Heart left ventricle (tissue), 16 donors: ENCODE data around the gene HPSE. TPM values are rescaled to one million over a fixed set of nuclear protein-coding genes. Genes with fewer than 3 reads are reported as not detected.
A peak's percentile ranks its signal among the peaks of the same experiment; 100 is the strongest.
"Not testable (repeated sequence)": the region's sequence is repeated elsewhere in the genome, so short reads cannot be mapped to it uniquely, and the experiment has no call there.

Experiments used
- ATAC-seq, 4 donors: fragments of 200-7000 bp; cut with Tn5 transposase; one replicate each; pipeline ENCODE4 v1.9.1; 2020 to 2022; ENCODE audit warnings: moderate library complexity in 4 of 4, mild to moderate bottlenecking in 3 of 4, moderate number of reproducible peaks in 1 of 4
- DNase-seq, 5 donors: peaks; one replicate each; pipeline ENCODE4 v3.0.0-alpha.2; 2020
- H3K27ac ChIP-seq, 12 donors: fragments of 200-600 bp; sonication (generic) in 4 of 12; one replicate each; pipeline versions ENCODE4 v1.5.0 to v1.8.0; 2016 to 2022; ENCODE audit warnings: mild to moderate bottlenecking in 2 of 12
- H3K27me3 ChIP-seq, 9 donors: fragments of 200-600 bp; sonication (generic) in 2 of 9; one replicate each; pipeline versions ENCODE4 v1.5.1 to v1.8.0; 2016 to 2022; ENCODE audit warnings: mild to moderate bottlenecking in 3 of 9
- H3K36me3 ChIP-seq, 9 donors: fragments of 200-600 bp; sonication (generic) in 2 of 9; one replicate each; pipeline versions ENCODE4 v1.5.0 to v1.8.0; 2018 to 2022; ENCODE audit warnings: mild to moderate bottlenecking in 2 of 9
- H3K4me1 ChIP-seq, 12 donors: fragments of 200-600 bp; sonication (generic) in 4 of 12; one replicate each; pipeline versions ENCODE4 v1.5.0 to v1.8.0; 2016 to 2022; ENCODE audit warnings: mild to moderate bottlenecking in 3 of 12
- H3K4me3 ChIP-seq, 12 donors: fragments of 200-600 bp; sonication (generic) in 4 of 12; one replicate each; pipeline versions ENCODE4 v1.5.0 to v1.8.0; 2017 to 2022; ENCODE audit warnings: mild to moderate bottlenecking in 9 of 12, moderate library complexity in 4 of 12
- H3K9me3 ChIP-seq, 12 donors: fragments of 200-600 bp; sonication (generic) in 4 of 12; one replicate each; pipeline versions ENCODE4 v1.5.0 to v1.8.0; 2016 to 2022; ENCODE audit warnings: mild to moderate bottlenecking in 1 of 12
- POLR2A ChIP-seq, 2 donors: fragments of 450-650 bp; IDR thresholded peaks; one replicate each; pipeline ENCODE4 v1.6.1; 2017; ENCODE audit warnings: antibody characterized with exemption in 2 of 2, mild to moderate bottlenecking in 2 of 2, moderate library complexity in 2 of 2
- WGBS, 4 donors: extraction: QIAGEN DNeasy Blood & Tissue Kit in 2 of 4; methylation state at CpG; one replicate each; pipeline versions ENCODE4 v1.1.5 to v1.1.7; 2013 to 2018; 5-methylcytosine and 5-hydroxymethylcytosine counted together
- intact Hi-C, 10 donors: fragments of 100-400 bp; cut with DNase I; formaldehyde crosslinking; loops; one replicate each; pipeline versions ENCODE4 v1.11.1 to v1.14.2; 2022
- polyA plus RNA-seq, 2 donors: library from polyadenylated mRNA; stranded (reverse); fragments of 200-250 nt; gene quantifications; one replicate each; pipeline ENCODE4 v1.2.3, GENCODE V29; 2013
- total RNA-seq, 9 donors: library from RNA; depleted of rRNA in 2 of 9; stranded (reverse); fragments of >200 nt in 2 of 9; fragmentation: NEBNext Ultra II Directional in 3 of 9; extraction: Animal tissue kit (Norgen Biotek cat#: 25700) in 3 of 9; gene quantifications; one replicate each; pipeline versions ENCODE4 v1.1.0 to v1.2.4, GENCODE V29; 2016 to 2023
- TF ChIP-seq, protein P1 (sequence below), 12 donors: fragments of 200-600 bp; sonication (generic) in 4 of 12; IDR thresholded peaks; one replicate each; pipeline versions ENCODE4 v1.5.0 to v1.8.0; 2018 to 2022; ENCODE audit warnings: antibody characterized with exemption in 12 of 12, mild to moderate bottlenecking in 5 of 12
- donor health status: ischemic (EF 13 %, LVEDD 7.1; RV severe dilation, severe dysfunction).
- donor health status: healthy with polysubstance abuse.
- donor health status: DM: no; HTN: yes; CAD: no.
- donor health status: DM: no; HTN: no; CAD: no.
- donor health status: ischemic (EF 25% LVEDD 6.9; RV normal size, moderate dysfunction).
- donor health status: ischemic (EF 25% LVEDD 5.7; RV mildly dilated, moderate dysfunction).
- donor health status: healthy.
- donor health status: DM: yes; HTN: yes; CAD: no.
- donor health status: ischemic (EF 35%, LVEDD 5.7; RV mildly dilated, moderate dysfunction).
- donor health status: nonischemic (EF 11% LVEDD 7.7; RV severe dilation, severe dysfunction).
- donor health status: DM: yes; HTN: yes; CAD: no.
- donor health status: PGD.
- donor health status: ischemic (EF 29% LVEDD 5.4; RV normal size, mild dysfunction).
- donor health status: nonischemic (EF 23%, LVEDD 6.1; RV moderate dilation, normal function).

HPSE gene
- total and polyA plus RNA-seq, 11 donors, result 0.15 to 6.2 (median 0.65) TPM

DNA sequence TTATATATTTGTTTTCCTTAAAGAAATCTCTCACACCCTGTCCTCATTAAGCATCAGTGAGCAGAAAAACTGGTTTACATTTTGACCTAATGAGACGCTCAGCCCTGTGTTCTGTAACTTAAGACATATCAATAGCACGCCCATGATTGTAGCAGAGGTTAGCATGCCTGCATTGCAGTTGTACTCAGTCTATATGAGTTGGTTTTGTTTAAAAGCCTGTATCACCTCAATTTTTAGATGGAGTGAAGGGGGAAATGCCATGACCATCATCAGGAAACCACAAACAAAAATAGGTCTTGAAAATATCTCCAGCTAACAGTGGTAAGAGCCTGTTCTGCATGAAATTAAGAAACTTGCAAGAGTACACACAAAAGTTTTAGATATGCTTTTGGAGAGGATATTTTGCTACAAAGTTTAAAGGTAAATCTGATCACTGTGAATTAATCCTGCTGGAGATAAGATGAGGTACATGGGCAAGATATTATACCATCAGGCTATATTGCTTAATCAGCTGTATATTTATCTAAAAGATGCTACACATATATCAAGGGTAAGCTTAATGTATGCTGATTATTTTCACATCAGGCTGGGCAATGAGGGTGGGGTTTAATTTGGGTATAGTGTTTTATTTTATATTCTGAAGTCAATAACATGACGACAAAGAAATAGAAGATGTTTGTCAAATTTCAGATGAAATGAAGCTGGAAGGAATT lies 36.9 kb downstream of the HPSE start:
- DNase-seq (no peak), ATAC-seq (no peak)
- H3K27ac ChIP-seq, result no peak overlapping the region
- peaks cover 0 to 16% (median 0%) of the 10 kb centered on the region in 9 donors for H3K36me3 ChIP-seq
- TF ChIP-seq, protein P1, sequence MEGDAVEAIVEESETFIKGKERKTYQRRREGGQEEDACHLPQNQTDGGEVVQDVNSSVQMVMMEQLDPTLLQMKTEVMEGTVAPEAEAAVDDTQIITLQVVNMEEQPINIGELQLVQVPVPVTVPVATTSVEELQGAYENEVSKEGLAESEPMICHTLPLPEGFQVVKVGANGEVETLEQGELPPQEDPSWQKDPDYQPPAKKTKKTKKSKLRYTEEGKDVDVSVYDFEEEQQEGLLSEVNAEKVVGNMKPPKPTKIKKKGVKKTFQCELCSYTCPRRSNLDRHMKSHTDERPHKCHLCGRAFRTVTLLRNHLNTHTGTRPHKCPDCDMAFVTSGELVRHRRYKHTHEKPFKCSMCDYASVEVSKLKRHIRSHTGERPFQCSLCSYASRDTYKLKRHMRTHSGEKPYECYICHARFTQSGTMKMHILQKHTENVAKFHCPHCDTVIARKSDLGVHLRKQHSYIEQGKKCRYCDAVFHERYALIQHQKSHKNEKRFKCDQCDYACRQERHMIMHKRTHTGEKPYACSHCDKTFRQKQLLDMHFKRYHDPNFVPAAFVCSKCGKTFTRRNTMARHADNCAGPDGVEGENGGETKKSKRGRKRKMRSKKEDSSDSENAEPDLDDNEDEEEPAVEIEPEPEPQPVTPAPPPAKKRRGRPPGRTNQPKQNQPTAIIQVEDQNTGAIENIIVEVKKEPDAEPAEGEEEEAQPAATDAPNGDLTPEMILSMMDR (IDR thresholded peaks at IDR 0.05), result no peak
- TF ChIP-seq POLR2A (IDR thresholded peaks at IDR 0.05), result no peak
- WGBS, 4 donors, result 81 to 91% (median 86%) methylated on average over 3 of the region's 3 CpGs
- H3K4me3 ChIP-seq, result no peak overlapping the region
- intact Hi-C loops, result no loop called here
- H3K9me3 ChIP-seq, result no peaks in the 10 kb centered on the region
- H3K27me3 ChIP-seq, result no peaks in the 10 kb centered on the region
- H3K4me1 ChIP-seq, result no peaks in the 10 kb centered on the region

DNA sequence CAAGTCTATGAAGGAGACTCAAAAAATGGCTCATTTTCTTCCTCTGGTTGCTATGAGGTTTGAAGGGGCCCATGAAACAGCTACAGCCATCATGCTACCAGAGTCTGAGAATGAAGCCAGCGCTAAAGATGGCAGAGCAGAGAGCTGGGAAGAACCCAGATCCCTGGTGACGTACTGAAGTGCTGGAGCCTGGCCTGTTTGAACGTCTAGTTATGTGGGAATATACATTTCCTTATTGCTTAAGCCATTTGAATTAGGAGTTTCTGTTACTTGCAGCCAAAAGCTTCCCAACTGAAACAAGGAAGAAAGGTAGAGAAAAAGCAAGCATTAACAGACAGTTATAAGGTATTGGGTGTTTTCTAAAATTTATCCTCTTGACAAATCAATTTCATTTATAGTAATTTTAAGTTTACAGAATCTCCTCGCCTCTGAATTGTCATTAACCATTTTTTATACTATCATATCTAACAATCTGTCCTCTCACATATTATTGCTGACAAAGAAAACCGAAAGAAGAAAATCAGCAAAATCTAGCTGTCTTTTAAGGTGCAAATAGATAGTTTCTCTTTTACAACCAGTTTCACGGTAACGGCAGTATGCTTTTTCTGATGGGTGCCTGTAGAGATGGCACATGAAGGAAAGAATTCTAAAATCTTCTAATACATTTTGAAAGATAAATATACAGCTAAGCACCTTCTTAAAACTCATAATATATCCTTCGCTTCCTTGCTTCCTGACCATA lies 41.2 kb downstream of the HPSE start:
- Histone ChIP-seq H3K4me3 (no peak overlapping the region), H3K27me3 (no peaks in the 10 kb centered on the region), H3K36me3 (peaks cover 0 to 5% (median 0%) of the 10 kb centered on the region in 9 donors), H3K27ac (no peak overlapping the region), H3K4me1 (no peaks in the 10 kb centered on the region), H3K9me3 (no peaks in the 10 kb centered on the region)
- intact Hi-C loops, result no loop called here
- ATAC-seq, result no peak
- no peak for DNase-seq
- WGBS, 4 donors, result 77 to 83% (median 79%) methylated on average over 8 of the region's 8 CpGs
- TF ChIP-seq, protein P1 (IDR thresholded peaks at IDR 0.05), result no peak
- no peak for TF ChIP-seq POLR2A (IDR thresholded peaks at IDR 0.05)

DNA sequence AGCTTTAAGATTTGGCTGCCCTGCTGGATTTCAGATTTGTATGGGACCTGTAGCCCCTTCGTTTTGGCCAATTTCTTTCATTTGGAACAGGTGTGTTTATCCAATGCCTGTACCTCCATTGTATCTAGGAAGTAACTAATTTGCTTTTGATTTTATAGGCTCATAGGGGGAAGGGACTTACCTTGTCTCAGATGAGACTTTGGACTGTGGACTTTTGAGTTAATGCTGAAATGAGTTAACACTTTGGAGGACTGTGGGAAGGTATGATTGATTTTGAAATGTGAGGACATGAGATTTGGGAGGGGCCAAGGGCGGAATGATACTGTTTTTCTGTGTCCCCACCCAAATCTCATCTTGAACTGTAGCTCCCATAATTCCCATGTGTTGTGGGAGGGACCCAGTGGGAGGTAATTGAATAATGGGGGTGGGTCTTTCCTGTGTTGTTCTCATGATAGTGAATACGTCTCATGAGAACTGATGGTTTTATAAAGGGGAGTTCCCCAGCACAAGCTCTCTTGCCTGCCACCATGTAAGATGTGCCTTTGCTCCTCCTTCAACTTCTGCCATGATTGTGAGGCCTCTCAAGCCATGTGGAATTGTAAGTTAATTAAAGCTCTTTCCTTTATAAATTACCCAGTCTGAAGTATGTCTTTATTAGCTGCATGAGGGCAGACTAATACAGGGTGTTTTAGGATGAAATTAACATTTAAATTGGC lies 44.4 kb downstream of the HPSE start:
- ATAC-seq, intact Hi-C loops: not testable (repeated sequence)
- 67 to 78% (median 75%) methylated on average over 3 of the region's 3 CpGs for WGBS, 4 donors

DNA sequence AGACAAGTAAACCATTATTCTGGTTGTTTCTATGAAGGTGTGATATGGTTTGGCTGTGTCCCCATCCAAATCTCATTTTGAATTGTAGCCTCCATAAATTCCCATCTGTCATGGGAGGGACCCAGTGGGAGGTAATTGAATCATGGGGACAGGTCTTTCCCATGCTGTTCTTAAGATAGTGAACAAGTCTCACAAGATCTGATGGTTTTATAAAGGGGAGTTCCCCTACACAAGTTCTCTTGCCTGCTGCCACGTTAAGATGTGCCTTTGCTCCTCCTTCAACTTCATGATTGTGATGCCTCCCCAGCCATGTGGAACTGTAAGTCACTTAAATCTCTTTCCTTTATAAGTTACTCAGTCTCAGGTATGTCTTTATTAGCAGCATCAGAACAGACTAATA lies 46.3 kb downstream of the HPSE start:
- not testable (repeated sequence) for H3K4me3 ChIP-seq, H3K27ac ChIP-seq, H3K27me3 ChIP-seq, H3K36me3 ChIP-seq, H3K9me3 ChIP-seq, ATAC-seq, DNase-seq
- peaks cover 0 to 18% (median 6%) of the 10 kb centered on the region in 12 donors for H3K4me1 ChIP-seq
- 21 to 63% (median 49%) methylated on average over 1 of the region's 1 CpG for WGBS, 4 donors
- intact Hi-C loops, result loop anchor here in 1 of 10 donors (10.0 kb wide), 2 partner anchors 166 to 394 kb away; partner anchors contain the start of genes HELQ, MRPS18C and SEC31A

More for the DNA sequence above, 44.4 kb downstream of the HPSE start:
- DNase-seq, H3K4me3 ChIP-seq, H3K27me3 ChIP-seq, H3K36me3 ChIP-seq, H3K9me3 ChIP-seq, H3K4me1 ChIP-seq, H3K27ac ChIP-seq: not testable (repeated sequence)

GRCh38 chr4:83285055-83285407 lies 49.6 kb downstream of the HPSE start:
- Histone ChIP-seq H3K27ac (peak overlapping the region; percentile 91 to 100 (median 96)), H3K4me3 (peak overlapping the region; percentile 45 to 91 (median 72)), H3K36me3 (no peaks in the 10 kb centered on the region), H3K9me3 (no peaks in the 10 kb centered on the region), H3K27me3 (no peaks in the 10 kb centered on the region), H3K4me1 (peaks cover 0 to 43% (median 8%) of the 10 kb centered on the region in 12 donors)
- DNase-seq (peak in 2 of 5 donors; percentile 14 to 21), ATAC-seq (peak in 3 of 4 donors; percentile 13 to 55 (median 28))
- TF ChIP-seq POLR2A (IDR thresholded peaks at IDR 0.05), result no peak
- TF ChIP-seq, protein P1 (IDR thresholded peaks at IDR 0.05), result no peak
- intact Hi-C loops, result loop anchor here in 1 of 10 donors (10.0 kb wide), 2 partner anchors 170 to 390 kb away; partner anchors contain the start of genes HELQ, MRPS18C and SEC31A
- WGBS, 4 donors, result 2 to 4% (median 3%) methylated on average over 9 of the region's 9 CpGs
